T-helper 9 cell (primary cell): Measurements from ENCODE around the gene PPP3CA.
"Not testable (repeated sequence)": the region's sequence is repeated elsewhere in the genome, so short reads cannot be mapped to it uniquely, and the experiment has no call there.

Source experiments
- DNase-seq: peaks from one replicate; pipeline ENCODE4 v3.0.0-alpha.2; 2020

PPP3CA gene

GRCh38 chr4:101131058-101131457, 216.3 kb downstream of the PPP3CA start:
- not testable (repeated sequence) for DNase-seq

GRCh38 chr4:101128898-101129297, 218.4 kb downstream of the PPP3CA start:
- not testable (repeated sequence) for DNase-seq

DNA sequence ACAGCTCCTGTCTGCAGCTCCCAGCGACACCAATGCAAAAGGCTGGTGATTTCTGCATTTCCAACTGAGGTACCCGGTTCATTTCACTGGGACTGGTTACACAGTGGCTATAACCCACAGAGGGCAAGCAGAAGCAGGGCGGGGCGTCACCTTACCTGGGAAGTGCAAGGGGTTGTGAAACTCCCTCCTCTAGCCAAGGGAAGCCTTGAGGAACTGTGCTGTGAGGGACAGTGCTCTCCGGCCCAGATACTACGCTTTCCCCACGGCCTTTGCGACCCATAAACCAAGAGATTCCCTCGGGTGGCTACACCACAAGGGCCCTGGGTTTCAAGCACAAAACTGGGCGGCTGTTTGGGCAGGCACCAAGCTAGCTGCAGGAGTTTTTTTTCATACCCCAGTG, 218.9 kb downstream of the PPP3CA start:
- no peak for DNase-seq

- DNase-seq = no peak
Observed at GRCh38 chr4:101127176-101127790, 220.0 kb downstream of the PPP3CA start.

- no peak for DNase-seq
Observed at GRCh38 chr4:101126059-101126458, 221.3 kb downstream of the PPP3CA start.

- no peak for DNase-seq
Observed at GRCh38 chr4:101125045-101125942, 222.0 kb downstream of the PPP3CA start.

DNA sequence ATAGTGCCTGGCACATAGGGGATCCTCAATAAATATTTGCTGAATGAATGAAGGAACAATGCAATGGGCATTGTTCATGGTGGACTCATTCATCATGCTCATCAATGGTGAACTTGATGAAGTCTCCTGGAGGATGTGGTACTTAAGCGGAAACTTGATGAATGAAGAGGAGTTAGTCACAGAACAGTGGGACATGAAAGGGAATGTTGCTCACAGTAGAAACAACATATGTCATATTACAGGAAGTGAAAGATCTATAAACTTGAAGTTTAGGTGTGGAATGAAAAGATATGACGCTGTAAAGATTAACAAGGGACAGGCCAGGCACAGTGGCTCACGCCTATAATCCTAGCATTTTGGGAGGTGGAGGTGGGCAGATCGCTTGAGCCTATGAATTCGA, 224.1 kb downstream of the PPP3CA start:
- DNase-seq = no peak

DNA sequence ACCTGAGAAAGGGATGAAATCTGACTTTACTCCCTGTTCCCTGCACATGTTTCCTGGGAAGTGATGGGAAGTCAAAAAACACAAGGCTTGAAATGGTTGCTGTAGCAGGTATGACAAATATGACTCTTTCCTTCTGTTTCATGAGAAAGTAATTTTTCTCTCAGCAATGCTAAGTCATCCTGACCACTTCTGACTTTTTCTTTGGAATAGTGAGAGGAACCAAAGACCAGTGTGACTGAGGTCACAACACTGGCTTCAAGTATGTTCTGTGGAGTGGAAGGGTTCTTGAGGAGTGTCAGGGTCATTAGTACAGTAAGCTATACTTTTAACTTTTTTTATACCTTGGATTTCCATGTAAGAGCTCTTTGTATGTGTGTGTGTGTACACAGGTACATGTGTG, 225.3 kb downstream of the PPP3CA start:
- DNase-seq = no peak

- no peak for DNase-seq
Observed at GRCh38 chr4:101119141-101119540, 228.2 kb downstream of the PPP3CA start.

GRCh38 chr4:101118617-101119016, 228.7 kb downstream of the PPP3CA start:
- no peak for DNase-seq

DNA sequence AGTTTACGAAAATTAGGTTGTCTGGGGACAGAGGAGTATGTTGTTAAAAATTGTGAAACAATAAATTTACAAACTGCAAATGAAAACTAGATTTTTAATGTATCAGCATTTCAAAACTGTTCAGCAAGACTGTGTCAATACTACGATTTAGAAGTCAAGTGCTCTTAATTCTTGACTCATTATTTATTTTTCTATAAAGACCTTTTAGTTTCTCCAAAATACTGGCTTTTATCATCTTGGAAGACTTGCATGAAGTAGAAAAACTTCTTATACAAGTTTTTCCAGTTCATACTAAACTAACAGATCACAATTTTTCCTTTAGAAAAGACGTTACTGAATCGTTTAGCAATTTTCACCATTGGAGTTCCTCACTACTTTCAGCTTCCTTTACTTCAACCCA, 231.4 kb downstream of the PPP3CA start:
- no peak for DNase-seq

DNA sequence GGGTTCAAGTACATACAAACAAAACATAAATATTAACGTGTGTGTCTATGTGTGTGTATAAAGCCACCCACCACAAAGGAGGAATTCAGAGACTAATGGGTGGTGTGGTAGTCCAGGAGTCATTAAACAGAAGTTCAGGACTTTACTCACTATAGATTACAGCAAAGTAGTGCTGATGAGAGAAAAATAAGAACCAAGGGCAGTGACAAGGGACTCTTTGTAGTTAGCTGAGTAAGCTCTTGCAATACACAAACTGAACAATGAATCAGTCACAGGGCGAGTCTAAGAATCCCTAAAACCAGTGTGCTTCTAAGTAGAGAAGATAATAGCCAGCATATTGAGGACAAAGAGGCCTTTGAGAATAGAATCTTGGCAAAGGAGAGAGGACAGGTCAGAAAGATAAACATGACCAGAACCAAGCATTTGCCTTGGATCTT, 232.4 kb downstream of the PPP3CA start:
- no peak for DNase-seq

DNA sequence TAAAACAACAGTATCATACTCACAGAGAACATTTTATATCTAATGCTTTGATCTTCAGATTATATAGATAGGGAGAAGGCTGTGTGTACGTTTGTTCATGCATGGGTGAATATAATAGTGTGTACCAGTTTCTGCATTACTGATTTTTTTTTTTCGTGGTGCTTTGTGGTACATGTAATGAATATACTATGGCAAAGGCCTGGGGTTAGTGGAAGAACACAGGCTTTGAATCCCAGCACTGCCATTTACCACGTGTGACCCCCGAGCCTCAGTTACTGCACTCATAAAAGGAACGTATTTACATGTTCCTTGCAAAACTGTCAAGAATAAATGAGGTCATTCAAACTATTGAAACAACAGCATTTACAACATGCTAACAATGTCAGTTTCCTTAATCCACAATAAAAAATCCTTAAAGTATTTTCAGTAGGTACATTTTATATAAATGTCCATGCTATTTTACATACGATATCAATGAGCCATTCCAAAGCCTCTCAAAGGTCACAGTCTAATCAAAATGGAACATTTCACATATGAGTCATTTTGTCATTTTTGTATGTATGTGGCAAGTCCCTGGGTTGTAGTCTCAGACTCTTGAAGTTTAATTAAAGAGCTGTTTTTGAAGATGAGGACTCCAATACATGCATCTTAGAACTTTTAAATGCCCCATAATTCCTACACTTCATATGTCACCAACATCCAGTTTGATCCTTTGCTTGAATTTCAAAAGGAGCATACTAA, 242.8 kb downstream of the PPP3CA start:
- DNase-seq = no peak

GRCh38 chr4:101103381-101104142, 243.8 kb downstream of the PPP3CA start:
- DNase-seq = no peak

DNA sequence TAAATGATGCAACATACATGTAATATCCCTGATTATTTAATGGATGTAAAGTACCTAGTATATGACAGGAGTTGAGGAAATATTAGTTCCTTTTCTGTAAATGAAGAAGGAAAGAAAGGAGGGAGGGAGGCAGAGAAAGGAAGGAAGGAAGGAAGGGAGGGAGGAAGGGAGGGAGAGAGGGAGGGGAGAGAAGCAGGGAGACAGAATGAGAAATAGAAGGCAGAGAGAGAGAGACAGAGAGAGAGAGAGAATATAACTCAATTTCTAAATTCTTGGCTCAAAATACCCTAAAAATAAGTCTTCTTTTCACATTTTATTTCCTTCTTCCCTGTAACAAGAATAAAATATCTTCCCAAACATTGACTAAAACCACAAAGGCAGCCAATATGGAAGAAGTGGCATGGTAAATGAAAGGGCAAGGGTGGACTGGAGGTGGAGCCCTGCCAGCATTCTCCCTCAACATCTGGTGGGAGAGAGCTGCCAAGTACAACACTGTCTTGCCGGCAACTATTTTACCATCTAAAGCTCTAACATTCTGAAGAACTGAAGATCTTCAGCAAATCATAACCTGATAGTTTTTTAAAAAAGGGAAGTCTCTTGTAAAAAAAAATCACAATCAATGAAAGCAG, 245.1 kb downstream of the PPP3CA start:
- no peak for DNase-seq

GRCh38 chr4:101101072-101101471, 246.3 kb downstream of the PPP3CA start:
- no peak for DNase-seq

GRCh38 chr4:101098666-101099400, 248.5 kb downstream of the PPP3CA start:
- DNase-seq = no peak

DNA sequence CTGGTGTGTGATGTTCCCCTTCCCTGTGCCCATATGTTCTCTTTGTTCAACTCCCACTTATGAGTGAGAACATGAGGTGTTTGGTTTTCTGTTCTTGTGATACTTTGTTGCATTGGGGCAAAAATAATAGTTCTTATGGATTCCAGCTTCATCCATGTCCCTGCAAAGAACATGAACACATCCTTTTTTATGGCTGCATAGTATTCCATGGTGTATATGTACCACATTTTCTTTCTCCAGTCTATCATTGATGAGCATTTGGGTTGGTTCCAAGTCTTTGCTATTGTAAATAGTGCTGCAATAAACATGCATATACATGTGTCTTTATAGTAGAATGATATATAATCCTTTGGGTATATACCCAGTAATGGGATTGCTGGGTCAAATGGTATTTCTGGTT, 254.7 kb downstream of the PPP3CA start:
- not testable (repeated sequence) for DNase-seq

GRCh38 chr4:101089168-101089567, 258.2 kb downstream of the PPP3CA start:
- no peak for DNase-seq

GRCh38 chr4:101086801-101087586, 260.3 kb downstream of the PPP3CA start:
- DNase-seq = no peak

- DNase-seq = no peak
Observed at GRCh38 chr4:101083131-101083530, 264.2 kb downstream of the PPP3CA start.
